Activated CD4-positive, CD25-positive, alpha-beta regulatory T cell (primary cell): ENCODE measurements around the gene DIS3L.
A peak's percentile ranks its signal among the peaks of the same experiment; 100 is the strongest.
"Not testable (repeated sequence)": the region's sequence is repeated elsewhere in the genome, so short reads cannot be mapped to it uniquely, and the experiment has no call there.

Experiments used
- DNase-seq, 4 experiments: peaks; one replicate each; lab custom pipeline; 2025; lab: John Stamatoyannopoulos, UW

The DIS3L gene

DNA sequence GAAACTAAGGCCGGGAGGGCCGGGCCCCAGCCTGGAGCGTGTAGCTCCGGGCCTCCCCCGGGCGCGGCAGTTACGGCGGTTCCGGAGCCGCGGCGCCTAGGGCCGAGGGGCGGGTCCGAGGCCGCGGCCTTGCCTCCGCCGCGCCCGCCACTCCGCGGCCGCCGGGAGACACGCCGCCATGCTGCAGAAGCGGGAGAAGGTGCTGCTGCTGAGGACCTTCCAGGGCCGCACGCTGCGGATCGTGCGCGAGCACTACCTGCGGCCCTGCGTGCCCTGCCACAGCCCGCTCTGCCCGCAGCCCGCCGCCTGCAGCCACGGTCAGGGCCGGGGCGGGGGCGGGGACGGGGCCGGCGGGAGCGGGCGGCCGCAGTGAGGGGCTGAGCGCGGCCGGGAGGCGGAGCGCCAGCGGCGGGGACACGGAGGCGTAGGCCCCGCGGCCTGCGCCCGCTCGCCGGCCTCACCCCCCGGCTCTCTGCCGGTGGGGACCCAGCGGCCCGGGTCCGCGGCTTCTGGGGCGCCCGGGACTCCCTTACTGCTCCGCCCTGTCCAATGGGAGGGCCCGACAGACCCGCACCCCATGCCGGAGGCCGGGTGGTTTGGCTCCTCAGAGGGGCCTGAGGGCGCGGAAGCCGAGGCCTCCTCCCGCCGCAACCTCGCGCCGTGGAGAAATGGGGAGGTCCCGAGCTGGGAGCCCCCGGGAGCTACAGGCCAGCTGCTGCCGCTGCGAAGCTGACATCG lies at the start of gene DIS3L:
Gene DIS3L (plus strand): TSS at position 150 of the 738 bp plus-strand sequence. CDS start 29 bp downstream, at position 179.
- DNase-seq, result peak; percentile 27 to 53 (median 46)

- DNase-seq, result not testable (repeated sequence)
Measured at GRCh38 chr15:66245832-66246231, 47.5 kb upstream of the DIS3L start.

DNA sequence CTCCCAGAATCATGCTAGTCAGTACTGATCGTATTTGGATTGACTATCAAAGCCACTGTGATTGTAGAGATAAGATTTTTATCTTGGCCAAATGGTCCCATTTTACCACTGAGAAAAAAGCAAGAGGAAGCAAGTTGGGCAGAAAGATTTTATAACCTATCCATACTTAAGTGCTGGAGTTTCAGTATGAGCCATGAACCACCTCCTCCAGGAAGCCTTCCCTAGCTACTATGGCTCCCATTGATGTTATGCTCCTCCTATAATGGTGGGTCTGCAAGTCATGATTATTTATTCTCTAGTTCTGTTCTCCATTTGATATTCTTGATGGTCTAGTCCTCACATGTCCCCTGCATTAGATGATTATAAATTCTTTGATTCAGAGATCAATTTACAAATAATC lies 46.4 kb upstream of the DIS3L start:
- no peak for DNase-seq

DNA sequence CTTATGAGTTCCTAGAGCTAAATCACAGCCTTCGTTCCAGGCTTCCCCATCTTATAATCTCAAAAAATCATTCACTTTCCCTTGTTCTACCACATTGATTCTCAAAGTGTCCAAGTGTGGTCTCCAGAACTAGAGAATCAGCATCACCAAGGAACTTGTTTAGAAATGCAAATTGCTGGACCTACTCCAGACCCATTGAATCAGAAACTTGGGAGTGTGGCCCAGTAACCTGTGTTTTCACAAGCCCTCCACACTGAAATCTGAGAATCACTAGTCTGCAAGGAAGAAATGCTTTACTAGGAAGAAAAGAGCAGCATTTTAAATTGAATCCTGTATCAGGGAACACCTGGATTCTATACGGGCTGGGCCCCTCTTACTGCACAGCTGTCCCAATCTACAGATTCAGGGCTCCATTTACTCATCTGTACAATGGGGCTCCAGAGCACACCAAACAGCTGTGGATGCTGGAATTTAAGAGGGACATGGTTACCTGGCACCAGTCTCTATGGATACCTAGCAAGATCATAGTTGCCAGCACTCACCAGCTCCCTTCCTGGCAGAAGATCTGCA lies 43.7 kb upstream of the DIS3L start:
- no peak for DNase-seq

DNA sequence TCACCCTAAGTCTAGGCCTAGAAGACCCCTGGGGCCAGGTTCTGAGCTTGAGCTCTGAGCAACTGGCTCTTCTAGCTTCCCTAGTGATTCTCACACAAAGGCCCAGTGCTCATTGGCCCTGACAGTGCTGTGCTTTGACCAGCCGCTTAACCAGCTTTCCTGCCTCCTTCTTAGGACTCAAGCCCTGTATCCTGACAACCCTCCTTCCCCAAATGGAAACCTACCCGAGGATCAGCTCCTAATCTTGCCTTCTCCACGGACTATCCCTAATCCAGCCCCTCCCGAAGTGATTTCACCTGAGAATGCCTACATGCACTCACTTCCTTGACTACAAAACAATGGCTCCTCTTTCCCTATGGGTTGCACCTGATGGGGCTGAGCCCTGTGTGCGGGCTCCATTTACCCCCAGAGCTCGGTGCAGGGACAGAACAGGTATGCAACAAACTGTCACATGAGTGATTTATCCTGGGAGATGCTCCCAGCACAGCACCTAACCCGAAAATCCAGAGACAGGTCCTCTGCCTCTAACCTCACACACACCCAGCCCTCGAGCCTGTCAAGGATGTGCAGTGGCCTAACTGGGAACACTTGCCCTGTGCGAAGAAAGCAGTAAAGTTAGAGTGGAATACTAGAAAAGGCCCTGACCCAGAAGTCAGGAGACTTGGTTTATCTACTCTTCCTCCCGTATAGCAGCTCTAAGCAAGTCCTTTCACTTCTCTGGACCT lies 42.1 kb upstream of the DIS3L start:
- DNase-seq, result no peak

DNA sequence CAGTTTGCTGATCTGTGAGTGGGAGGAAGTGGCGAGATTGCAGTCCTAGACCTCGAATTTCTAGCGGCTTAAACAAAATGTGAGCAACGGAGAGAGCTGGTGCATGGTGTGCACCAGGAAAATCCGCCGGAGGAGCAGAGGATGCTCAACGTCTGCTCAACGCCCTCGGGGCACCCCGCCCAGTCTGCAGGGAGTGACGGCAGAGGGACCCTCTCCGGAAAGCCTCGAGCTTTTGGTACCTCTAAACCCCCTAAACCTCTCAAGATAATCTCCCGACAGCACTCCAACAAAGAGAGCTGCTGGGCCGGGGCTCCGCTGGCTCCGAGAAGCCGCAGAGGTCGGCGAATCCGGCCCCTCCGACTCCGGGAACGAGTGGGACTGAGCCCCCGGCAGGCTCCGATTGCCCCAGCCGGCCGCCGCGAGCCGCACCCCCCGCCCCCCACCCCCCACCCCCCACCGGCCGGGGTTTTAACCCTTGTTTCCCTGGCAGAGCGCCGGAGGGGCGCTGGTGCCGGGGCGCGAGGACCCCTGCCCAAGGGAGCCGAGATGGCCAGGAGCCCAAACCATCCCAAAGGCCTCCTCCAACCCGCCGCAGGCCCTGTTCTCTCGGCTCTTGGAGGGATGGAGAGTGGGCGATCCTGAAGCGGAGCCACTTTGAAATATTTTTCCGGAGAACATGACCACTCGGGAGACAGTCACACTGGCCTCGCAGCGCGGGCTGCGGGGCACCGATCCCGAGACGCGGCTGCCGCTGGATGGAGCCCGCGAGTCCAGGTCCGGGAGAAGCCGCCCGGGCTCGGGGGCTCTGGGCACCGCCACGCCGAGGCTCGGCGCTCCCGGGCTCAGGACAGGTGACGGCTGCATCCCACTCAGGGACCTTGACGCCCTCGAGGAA lies 41.3 kb upstream of the DIS3L start:
- DNase-seq, result peak in 3 of 4 experiments; percentile 6 to 27 (median 17)

- DNase-seq, result no peak
Measured at GRCh38 chr15:66252685-66253417, 40.5 kb upstream of the DIS3L start.

- no peak for DNase-seq
Measured at GRCh38 chr15:66253418-66254088, 39.8 kb upstream of the DIS3L start, which contains the start of gene MEGF11. TSS of gene MEGF11 (minus strand) at chr15:66253750. CDS start at chr15:66128403, 125,347 bp downstream.

- no peak for DNase-seq
Measured at GRCh38 chr15:66254089-66254950, 39.0 kb upstream of the DIS3L start.

GRCh38 chr15:66254951-66255676 lies 38.3 kb upstream of the DIS3L start:
- no peak for DNase-seq

DNA sequence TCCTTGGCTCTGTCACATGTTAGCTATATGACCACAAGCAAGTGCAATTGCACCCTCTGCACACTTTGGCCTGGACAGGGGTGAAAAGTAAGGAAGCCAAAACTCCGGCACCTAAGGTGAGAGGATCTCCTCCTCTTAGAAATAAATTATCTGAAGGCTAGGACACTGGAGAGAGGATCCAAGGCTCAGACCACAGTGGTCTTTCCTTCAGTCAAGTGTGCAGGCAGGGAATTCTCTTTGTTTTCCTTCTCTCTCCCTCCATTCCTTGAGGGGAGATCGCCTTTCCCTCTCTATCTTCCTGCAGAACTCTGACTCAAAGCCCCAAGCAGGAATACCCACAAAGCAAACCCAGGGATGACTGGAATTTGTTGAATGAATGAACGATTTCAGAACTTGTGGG lies 36.7 kb upstream of the DIS3L start:
- no peak for DNase-seq

DNA sequence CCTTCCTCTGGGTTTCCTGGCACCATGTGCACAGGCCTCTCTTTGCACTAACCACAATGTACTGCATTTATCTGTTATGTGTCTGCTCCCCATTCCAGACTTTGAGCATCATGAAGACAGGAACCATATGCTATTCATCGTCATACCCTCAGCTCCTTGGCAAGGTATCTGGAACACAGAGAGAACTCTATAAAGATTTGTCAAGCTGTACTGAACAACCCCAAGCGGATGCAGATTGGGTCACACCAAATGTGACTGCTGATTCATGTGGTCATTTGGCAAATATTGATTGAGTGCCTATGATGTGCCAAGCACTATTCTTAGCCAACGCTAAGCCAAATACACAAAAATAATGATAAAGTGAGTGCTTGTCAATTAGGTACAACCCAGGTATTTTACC lies 32.3 kb upstream of the DIS3L start:
- DNase-seq, result no peak

DNA sequence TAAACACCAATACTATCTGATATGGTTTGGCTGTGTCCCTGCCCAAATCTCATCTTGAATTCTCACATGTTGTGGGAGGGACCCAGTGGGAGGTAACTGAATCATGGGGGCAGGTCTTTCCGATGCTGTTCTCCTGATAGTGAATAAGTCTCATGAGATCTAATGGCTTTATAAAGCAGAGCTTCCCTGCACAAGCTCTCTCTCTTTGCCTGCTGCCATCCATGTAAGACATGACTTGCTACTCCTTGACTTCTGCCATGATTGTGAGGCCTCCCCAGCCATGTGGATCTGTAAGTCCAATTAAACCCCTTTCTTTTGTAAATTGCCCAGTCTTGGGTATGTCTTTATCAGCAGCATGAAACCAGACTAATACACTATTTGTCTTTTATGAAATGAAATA lies 30.5 kb upstream of the DIS3L start:
- DNase-seq, result not testable (repeated sequence)

DNA sequence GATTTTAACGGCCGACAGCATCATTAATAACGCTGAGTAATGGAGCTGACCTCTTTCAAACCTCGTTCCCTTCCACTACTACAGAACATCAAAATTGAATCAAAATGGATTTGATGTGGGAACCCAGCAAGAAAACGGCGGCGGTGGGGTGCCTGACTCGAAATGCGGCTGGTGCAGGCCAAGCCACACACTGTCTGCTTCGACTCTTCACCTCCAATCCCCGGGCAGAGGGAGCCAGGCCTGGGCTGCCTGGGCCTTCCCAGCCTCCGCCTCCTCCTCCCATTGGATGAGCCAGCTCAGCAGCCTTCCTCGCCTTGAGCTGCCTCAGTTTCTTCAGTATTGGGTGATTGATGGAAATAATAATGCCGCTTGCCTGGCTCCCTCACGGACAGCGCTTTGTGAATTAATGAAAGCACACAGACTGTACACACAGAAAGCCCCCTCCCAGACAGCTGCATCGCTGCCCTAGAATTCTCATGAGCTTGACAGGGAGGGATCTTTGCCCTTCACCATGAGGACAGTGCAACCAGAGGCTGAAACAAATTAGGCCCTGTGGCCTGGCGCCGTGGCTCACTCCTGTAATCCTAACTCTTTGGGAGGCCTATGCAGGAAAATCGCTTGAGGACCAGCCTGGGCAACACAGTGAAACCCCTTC lies 28.4 kb upstream of the DIS3L start:
- DNase-seq, result no peak

GRCh38 chr15:66269326-66270090 lies 23.9 kb upstream of the DIS3L start:
- no peak for DNase-seq

GRCh38 chr15:66270932-66271331 lies 22.4 kb upstream of the DIS3L start:
- DNase-seq, result no peak

- DNase-seq, result no peak
Measured at GRCh38 chr15:66275352-66275751, 18.0 kb upstream of the DIS3L start.

GRCh38 chr15:66276546-66276945 lies 16.8 kb upstream of the DIS3L start:
- no peak for DNase-seq
